ENCODE data around the gene C11orf58. TPM values are rescaled to one million over a fixed set of nuclear protein-coding genes. Genes with fewer than 3 reads are reported as not detected.
A peak's percentile ranks its signal among the peaks of the same experiment; 100 is the strongest.

Gene C11orf58
- polyA plus RNA-seq, 4 donors = 349 to 427 (median 387) TPM

DNA sequence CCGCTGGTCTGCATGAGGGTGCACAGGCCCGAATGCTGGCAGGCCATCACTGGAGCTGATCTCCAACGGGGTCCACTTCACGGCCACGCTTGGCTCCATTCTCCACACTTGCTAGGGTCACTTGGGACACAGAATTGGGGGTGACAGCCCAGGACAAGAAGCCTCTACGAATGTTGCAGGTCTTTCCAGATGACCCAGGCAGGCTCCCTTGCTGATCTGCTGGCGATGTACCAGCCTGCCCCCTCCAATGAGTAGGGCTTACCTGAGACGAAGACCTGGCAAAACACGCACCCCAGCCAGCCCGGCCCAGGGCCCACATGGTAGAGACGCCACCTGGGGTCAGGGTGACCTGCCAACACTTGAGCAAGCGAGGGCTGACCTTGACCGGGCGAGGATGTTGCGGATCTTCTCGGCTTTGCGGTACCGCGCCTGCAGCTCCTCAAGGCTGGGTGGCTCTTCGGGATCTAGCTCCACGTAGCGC lies 44.9 kb downstream of the C11orf58 start:
- DNase-seq (ENCODE audit: low read depth in 4 of 4, low spot score in 2 of 4) = no peak

DNA sequence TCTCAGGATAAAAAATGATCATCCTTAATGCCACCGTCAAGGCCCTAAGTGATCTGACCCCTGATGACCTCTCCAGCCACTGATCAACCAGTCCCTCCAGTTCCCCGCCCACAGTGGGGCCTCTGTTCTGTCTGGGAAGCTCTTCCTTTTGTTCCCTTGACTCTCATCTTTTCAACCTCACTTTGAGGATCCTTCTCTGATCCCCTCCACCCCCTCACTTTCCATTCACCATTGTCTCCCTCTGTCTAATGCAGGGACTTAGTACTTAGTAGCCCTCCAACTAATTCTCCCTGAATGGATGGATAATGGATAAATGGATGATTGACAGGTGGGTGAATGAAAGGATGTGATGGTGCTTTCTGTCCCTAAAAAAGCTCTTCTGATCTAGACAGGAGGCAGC lies 45.6 kb downstream of the C11orf58 start:
- DNase-seq (ENCODE audit: low read depth in 4 of 4, low spot score in 2 of 4) = no peak

- no peak for DNase-seq (ENCODE audit: low read depth in 4 of 4, low spot score in 2 of 4)
Measured at GRCh38 chr11:16784666-16785065, 46.2 kb downstream of the C11orf58 start.

- peak in 2 of 4 donors; percentile 24 to 39 for DNase-seq (ENCODE audit: low read depth in 4 of 4, low spot score in 2 of 4)
Measured at GRCh38 chr11:16785520-16786128, 47.2 kb downstream of the C11orf58 start.

DNA sequence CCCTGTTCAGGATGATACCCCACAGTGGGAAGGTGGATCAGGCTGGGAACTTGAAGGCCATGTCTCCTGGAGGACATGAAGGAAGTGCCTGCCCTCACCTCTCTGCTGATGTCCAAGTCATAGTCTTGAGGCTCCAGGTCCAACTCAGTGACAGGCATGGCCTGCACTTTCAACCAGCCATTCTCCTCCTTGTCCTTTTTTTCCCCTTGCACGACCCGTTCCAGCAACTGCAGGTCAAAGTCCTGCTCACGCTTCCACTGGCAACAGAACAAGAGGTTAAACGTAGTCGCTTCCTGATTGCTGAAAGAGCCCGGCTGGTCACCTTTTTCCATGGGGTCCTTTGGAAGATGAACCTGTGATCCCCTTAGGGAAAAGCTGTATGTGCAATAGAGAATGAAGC lies 47.7 kb downstream of the C11orf58 start:
- DNase-seq (ENCODE audit: low read depth in 4 of 4, low spot score in 2 of 4) = no peak

DNA sequence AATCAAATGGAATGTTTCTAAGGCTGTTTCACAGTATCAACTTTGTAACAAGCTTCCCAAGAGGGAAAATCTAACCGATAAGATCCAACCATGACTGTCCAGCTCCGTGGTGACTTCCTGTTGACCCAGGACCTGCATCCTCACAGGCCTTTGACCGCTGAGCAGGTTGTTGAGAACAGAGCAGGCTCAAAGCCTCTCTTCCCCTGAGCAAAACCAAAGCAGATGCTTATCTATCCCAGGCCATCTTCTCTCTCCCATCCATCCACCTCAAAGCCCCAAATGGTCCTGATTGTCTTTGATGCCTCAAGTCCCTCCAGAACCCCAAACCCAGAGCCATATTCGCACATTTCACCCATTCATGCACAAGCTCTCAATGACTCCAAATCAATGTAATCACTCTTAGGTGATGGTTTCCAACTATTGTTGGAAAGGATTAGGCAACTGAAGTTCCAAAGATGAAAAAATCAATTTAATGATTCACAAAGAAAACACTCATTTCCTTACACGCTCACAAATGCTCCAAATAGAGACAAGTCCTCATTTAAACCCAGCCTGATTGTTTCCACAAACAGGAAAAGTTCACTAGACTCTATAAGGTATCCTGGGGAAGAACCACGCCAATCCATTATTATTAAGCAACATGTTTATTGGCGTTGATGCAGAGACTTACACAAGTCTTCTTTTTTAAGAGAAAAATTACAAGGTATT lies 48.7 kb downstream of the C11orf58 start:
- no peak for DNase-seq (ENCODE audit: low read depth in 4 of 4, low spot score in 2 of 4)

GRCh38 chr11:16788141-16789062 lies 50.0 kb downstream of the C11orf58 start:
- peak in 2 of 4 donors; percentile 26 to 28 for DNase-seq (ENCODE audit: low read depth in 4 of 4, low spot score in 2 of 4)

- DNase-seq (ENCODE audit: low read depth in 4 of 4, low spot score in 2 of 4) = no peak
Measured at GRCh38 chr11:16789063-16789420, 50.6 kb downstream of the C11orf58 start.

- DNase-seq (ENCODE audit: low read depth in 4 of 4, low spot score in 2 of 4) = no peak
Measured at GRCh38 chr11:16789560-16790485, 51.4 kb downstream of the C11orf58 start.

DNA sequence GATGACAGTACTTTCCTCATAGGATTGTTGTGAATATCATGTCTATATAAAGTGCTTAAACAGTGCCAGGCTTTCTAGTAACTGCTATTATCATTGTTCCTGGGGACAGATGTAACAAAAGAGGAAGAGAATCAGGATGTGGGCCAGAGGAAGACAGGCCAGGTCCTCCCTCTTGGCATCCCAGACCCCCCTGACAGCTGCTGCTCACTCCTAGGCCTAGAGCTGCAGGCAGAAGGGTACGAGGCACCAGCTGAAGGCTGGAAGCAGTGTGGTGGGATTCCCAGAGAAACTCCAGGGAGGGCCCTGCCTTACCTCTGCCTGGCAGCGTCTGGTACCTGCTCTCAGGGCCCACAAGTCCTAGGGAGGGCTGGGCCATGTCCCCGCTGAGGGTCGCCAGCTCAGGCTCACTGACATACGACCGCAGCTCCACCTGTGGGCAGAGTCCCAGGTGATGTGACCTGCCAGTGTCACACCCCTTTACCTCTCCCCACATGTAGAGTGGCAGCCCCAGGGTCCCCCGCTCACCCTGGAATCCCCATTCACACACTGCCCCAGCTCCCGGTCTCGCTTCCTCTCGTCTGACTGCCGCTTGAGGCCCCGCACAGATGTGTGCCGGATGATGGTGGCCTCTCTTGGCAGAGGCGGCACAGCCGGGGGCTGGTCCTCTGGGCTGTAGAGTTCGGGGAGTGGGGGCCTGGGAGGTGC lies 52.2 kb downstream of the C11orf58 start:
- no peak for DNase-seq (ENCODE audit: low read depth in 4 of 4, low spot score in 2 of 4)

DNA sequence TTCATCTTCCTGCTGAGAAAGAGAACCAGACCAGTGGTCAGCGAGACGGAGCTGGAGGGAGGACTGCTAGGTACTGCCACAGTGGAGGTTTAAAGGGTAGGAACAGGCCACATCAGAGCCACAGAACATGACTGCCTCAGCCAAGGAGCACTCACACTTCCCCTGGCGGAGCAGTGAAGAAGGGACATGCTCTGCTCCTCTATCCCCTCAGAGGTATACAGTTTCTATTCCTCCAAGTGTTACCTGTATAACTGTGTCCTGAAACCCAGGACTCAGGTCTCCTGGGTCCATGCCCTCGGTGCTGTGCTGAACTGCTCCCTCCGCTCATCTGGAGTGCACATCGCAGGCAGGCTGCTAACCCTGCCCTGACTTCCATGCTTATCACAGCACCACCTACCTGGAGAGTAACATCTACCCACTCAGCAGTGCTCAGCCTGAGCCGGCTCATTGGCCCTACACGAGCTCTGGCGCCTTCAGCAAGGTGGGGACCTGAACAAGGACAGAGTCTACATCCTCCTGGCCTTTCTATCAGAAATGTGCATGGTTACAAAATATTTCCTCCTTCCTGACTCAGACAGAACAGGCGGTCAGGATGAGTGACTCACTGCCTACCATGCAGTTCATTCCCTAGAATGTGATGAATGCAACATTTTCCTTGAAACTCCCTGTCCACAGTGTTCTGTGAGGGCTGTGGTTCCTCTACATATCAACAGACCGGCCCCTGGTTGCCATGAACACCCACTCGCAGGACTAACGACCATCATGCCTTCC lies 52.9 kb downstream of the C11orf58 start:
- no peak for DNase-seq (ENCODE audit: low read depth in 4 of 4, low spot score in 2 of 4)

DNA sequence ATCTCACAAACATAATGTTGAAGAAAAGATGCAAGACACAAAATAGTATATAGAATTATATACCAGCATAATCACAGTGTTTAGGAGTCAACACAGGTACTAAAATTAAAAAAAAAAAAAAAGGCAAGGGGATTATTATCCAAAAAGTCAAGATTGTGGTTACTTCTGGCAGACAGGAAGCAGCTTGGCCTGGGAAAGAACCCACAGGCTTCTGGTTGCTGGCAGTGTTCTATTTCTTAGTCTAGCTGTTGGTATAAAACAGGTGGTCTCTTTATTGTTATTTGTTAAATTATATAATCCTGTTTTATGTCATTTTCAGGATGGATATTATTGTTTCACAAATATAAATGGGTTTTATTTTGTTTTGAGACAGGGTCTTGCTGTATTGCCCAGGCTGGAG lies 54.0 kb downstream of the C11orf58 start:
- DNase-seq (ENCODE audit: low read depth in 4 of 4, low spot score in 2 of 4) = no peak

GRCh38 chr11:16793009-16793408 lies 54.6 kb downstream of the C11orf58 start:
- DNase-seq (ENCODE audit: low read depth in 4 of 4, low spot score in 2 of 4) = no peak

DNA sequence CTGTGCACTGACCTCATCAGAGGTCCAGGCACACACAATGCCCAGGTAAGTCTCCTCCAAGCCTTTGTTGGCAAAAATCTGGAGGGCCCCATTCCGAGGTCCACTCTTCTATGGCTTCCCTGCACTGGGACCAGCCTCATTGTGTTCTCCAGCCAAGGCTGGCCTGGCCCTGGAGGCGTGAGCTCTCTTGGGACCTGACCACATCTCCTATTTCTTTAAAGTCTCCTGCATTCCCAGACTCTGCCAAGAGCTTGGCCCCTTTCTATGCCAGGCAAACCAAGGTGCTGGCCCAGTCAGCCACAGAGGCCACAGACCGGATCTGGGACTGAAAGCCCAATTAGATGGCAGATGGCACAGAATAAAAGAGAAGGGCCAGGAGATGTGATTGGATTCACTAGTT lies 55.1 kb downstream of the C11orf58 start:
- no peak for DNase-seq (ENCODE audit: low read depth in 4 of 4, low spot score in 2 of 4)

GRCh38 chr11:16794047-16794818 lies 55.8 kb downstream of the C11orf58 start:
- DNase-seq (ENCODE audit: low read depth in 4 of 4, low spot score in 2 of 4) = no peak

- no peak for DNase-seq (ENCODE audit: low read depth in 4 of 4, low spot score in 2 of 4)
Measured at GRCh38 chr11:16795146-16795545, 56.7 kb downstream of the C11orf58 start.

DNA sequence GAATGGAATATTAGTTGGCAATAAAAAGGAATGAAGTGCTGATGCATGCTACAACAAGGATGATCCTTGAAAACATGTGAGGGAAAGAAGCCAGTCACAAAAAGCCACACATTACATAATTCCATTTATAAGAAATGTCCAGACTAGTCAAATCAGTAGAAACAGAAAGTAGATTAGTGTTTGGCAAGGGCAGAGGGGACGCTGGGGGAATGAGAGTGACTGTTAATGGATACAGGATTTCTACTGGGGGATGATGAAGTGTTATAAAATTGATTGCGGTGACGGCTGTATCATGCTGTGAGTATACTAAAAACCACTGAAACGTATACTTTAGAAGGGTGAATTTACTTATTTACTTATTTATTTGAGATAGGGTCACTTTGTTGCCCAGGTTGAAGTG lies 57.9 kb downstream of the C11orf58 start:
- no peak for DNase-seq (ENCODE audit: low read depth in 4 of 4, low spot score in 2 of 4)

GRCh38 chr11:16797776-16798175 lies 59.3 kb downstream of the C11orf58 start:
- DNase-seq (ENCODE audit: low read depth in 4 of 4, low spot score in 2 of 4) = no peak
